Measurements from ENCODE around the gene ACOT4. TPM values are rescaled to one million over a fixed set of nuclear protein-coding genes. Genes with fewer than 3 reads are reported as not detected.
"Not testable (repeated sequence)": the region's sequence is repeated elsewhere in the genome, so short reads cannot be mapped to it uniquely, and the experiment has no call there.

ACOT4 gene
- total RNA-seq, 1 donor from 2014 or later, result 0.34 TPM

- DNase-seq, result peak; percentile 60
Observed at GRCh38 chr14:73634011-73634833, 42.5 kb downstream of the ACOT4 start.

GRCh38 chr14:73636355-73636754, 44.7 kb downstream of the ACOT4 start:
- not testable (repeated sequence) for DNase-seq

GRCh38 chr14:73637830-73638229, 46.2 kb downstream of the ACOT4 start:
- no peak for DNase-seq

GRCh38 chr14:73640796-73641365, 49.2 kb downstream of the ACOT4 start:
- DNase-seq, result no peak

GRCh38 chr14:73644531-73645247, 53.0 kb downstream of the ACOT4 start, which contains the start of gene DNAL1:
TSS of gene DNAL1 (plus strand) at chr14:73644986. CDS start at chr14:73645040, 54 bp downstream.
- peak; percentile 93 for DNase-seq

GRCh38 chr14:73645248-73645610, 53.6 kb downstream of the ACOT4 start:
- no peak for DNase-seq

Other genes starting within 250 kb of the ACOT4 start
- 46.3 and 81.6 TPM in 2 replicates for gene NUMB, start 133.3 kb upstream of the ACOT4 start, total RNA-seq
- 27.0 and 31.0 TPM in 2 replicates for gene RIOX1, start 100.9 kb upstream of the ACOT4 start, total RNA-seq
- gene ACOT1, start 54.7 kb upstream of the ACOT4 start, total RNA-seq, result 2.0 and 3.5 TPM in 2 replicates
- gene HEATR4, start 32.9 kb upstream of the ACOT4 start, total RNA-seq, result 0.09 TPM in 1 of 2 replicates, not detected in the other
- 22.5 and 25.6 TPM in 2 replicates for gene ACOT2, start 22.7 kb upstream of the ACOT4 start, total RNA-seq
- gene ACOT6, start 20.6 kb downstream of the ACOT4 start, total RNA-seq, result not detected in 2 replicates
- gene DNAL1, start 53.1 kb downstream of the ACOT4 start, total RNA-seq, result 6.5 and 10.7 TPM in 2 replicates
- 15.7 and 38.0 TPM in 2 replicates for gene PNMA1, start 122.5 kb downstream of the ACOT4 start, total RNA-seq